Measurements from ENCODE around the gene CALHM3. TPM values are rescaled to one million over a fixed set of nuclear protein-coding genes. Genes with fewer than 3 reads are reported as not detected.

Gene CALHM3
- total and polyA plus RNA-seq, 2 experiments from 2014 or later, result not detected

DNA sequence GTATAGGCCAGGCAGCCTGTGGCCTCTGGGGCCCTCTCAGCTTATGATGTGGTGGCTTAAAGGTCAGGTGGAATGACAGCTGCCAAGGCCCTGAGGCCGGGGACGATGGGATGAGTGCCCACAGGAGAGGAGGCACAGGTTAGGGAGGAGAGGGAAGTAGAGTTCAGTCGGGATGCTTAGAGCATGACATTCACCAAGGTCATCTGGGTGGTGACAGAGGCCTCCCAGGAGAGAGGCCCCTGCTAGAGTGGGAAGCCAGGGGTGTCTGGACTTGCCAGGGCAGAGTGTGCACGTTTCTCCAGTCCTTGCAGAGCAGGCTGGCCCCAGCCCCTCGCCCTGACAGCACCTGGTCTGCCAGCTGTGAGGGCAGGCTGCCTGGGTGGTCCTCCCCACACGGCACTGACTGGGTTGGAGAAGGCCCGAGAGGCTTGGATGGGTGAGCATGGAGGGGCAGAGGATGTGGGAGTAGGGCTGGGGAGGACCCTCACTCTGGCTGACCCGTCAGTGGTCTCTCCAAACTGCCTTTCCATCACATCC lies 21.8 kb downstream of the CALHM3 start:
- H3K9me3 ChIP-seq (ENCODE audit: low read depth), result no peaks in the 10 kb centered on the region
- H3K79me2 ChIP-seq, result no peaks in the 10 kb centered on the region
- no peaks in the 10 kb centered on the region for H3K27me3 ChIP-seq
- H2AFZ ChIP-seq, result no peak overlapping the region
- no peak for TF ChIP-seq CTCF (IDR thresholded peaks at IDR 0.05; ENCODE audit: poor library complexity)
- no peak for TF ChIP-seq EZH2phosphoT487 (IDR thresholded peaks at IDR 0.05; ENCODE audit: low read depth, severe bottlenecking, unreplicated experiment)
- no peak for TF ChIP-seq EZH2 (IDR thresholded peaks at IDR 0.05; ENCODE audit: borderline replicate concordance)
- no peak for DNase-seq (ENCODE audit: low spot score)
- no peak overlapping the region for H3K4me2 ChIP-seq
- H3K4me3 ChIP-seq, result no peak overlapping the region
- WGBS (ENCODE audit: low lambda C conversion rate, missing lambda C conversion rate), result 82% methylated on average over 8 of the region's 8 CpGs
- H3K27ac ChIP-seq, result no peak overlapping the region
- H3K36me3 ChIP-seq (replicated peaks; ENCODE audit: insufficient read depth, low read depth), result no peaks in the 10 kb centered on the region
- H3K4me1 ChIP-seq (ENCODE audit: insufficient read depth), result no peaks in the 10 kb centered on the region
- no peaks in the 10 kb centered on the region for H4K20me1 ChIP-seq (ENCODE audit: insufficient read depth, poor library complexity, severe bottlenecking)
- H3K9me2 ChIP-seq (replicated peaks; ENCODE audit: insufficient read depth), result no peaks in the 10 kb centered on the region

GRCh38 chr10:103456074-103456660 lies 22.9 kb downstream of the CALHM3 start:
- H3K9me2 ChIP-seq (replicated peaks; ENCODE audit: insufficient read depth), result no peaks in the 10 kb centered on the region
- no peak for TF ChIP-seq EZH2phosphoT487 (IDR thresholded peaks at IDR 0.05; ENCODE audit: low read depth, severe bottlenecking, unreplicated experiment)
- TF ChIP-seq EZH2 (IDR thresholded peaks at IDR 0.05; ENCODE audit: borderline replicate concordance), result no peak
- no peak for TF ChIP-seq CTCF (IDR thresholded peaks at IDR 0.05; ENCODE audit: poor library complexity)

DNA sequence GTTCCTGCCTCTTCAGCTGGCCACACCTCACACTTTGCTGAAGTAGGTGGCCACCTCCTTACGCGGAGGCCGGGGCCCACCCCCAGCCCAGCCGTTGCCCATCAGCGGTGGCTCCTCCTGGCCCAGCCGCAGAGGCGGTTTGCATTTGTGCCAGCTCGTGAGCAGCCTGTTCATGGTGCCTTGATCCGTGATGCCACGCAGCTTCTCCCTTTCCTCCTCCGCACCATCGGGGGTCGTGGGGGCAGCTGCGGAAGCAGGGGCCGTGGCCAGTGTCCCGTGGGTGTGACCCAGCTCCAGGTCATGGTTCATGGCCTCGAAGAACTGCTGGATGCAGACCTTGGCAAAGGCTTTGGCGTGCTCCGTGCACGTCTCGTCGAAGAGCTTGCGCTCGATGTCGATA lies 23.8 kb downstream of the CALHM3 start:
- no peak overlapping the region for H3K4me3 ChIP-seq
- 91% methylated on average over 25 of the region's 25 CpGs for WGBS (ENCODE audit: low lambda C conversion rate, missing lambda C conversion rate)
- H3K27ac ChIP-seq, result no peak overlapping the region
- H3K27me3 ChIP-seq, result no peaks in the 10 kb centered on the region
- H3K4me2 ChIP-seq, result no peak overlapping the region
- DNase-seq (ENCODE audit: low spot score), result no peak
- no peaks in the 10 kb centered on the region for H3K4me1 ChIP-seq (ENCODE audit: insufficient read depth)
- H3K79me2 ChIP-seq, result no peaks in the 10 kb centered on the region
- no peaks in the 10 kb centered on the region for H3K36me3 ChIP-seq (replicated peaks; ENCODE audit: insufficient read depth, low read depth)
- no peaks in the 10 kb centered on the region for H3K9me2 ChIP-seq (replicated peaks; ENCODE audit: insufficient read depth)
- H4K20me1 ChIP-seq (ENCODE audit: insufficient read depth, poor library complexity, severe bottlenecking), result no peaks in the 10 kb centered on the region
- H3K9me3 ChIP-seq (ENCODE audit: low read depth), result no peaks in the 10 kb centered on the region
- no peak overlapping the region for H2AFZ ChIP-seq
- TF ChIP-seq CTCF (IDR thresholded peaks at IDR 0.05; ENCODE audit: poor library complexity), result no peak

More at GRCh38 chr10:103456074-103456660, 22.9 kb downstream of the CALHM3 start:
- Histone ChIP-seq H2AFZ (no peak overlapping the region), H3K27me3 (no peaks in the 10 kb centered on the region), H3K4me2 (no peak overlapping the region), H3K27ac (no peak overlapping the region), H3K79me2 (no peaks in the 10 kb centered on the region), H3K4me3 (no peak overlapping the region), H4K20me1 (ENCODE audit: insufficient read depth, poor library complexity, severe bottlenecking) (no peaks in the 10 kb centered on the region), H3K36me3 (replicated peaks; ENCODE audit: insufficient read depth, low read depth) (no peaks in the 10 kb centered on the region), H3K4me1 (ENCODE audit: insufficient read depth) (no peaks in the 10 kb centered on the region), H3K9me3 (ENCODE audit: low read depth) (no peaks in the 10 kb centered on the region)
- no peak for DNase-seq (ENCODE audit: low spot score)
- WGBS (ENCODE audit: low lambda C conversion rate, missing lambda C conversion rate), result 93% methylated on average over 9 of the region's 9 CpGs

Data from hepatocyte (in vitro differentiated cells).